ENCODE results near the gene CALML5. TPM values are rescaled to one million over a fixed set of nuclear protein-coding genes. Genes with fewer than 3 reads are reported as not detected.

The CALML5 gene
- total RNA-seq, 1 donor from 2014 or later: not detected

GRCh38 chr10:5534880-5535856 is 35.8 kb upstream of the CALML5 start:
- DNase-seq (ENCODE audit: missing footprints): no peak
- intact Hi-C loops (cut with DNase I): no loop called here
- ATAC-seq: peak; percentile 91

GRCh38 chr10:5534051-5534821 is 34.9 kb upstream of the CALML5 start:
- no peak for DNase-seq (ENCODE audit: missing footprints)
- ATAC-seq: no peak
- intact Hi-C loops (cut with DNase I): no loop called here

- intact Hi-C loops (cut with DNase I): no loop called here
- DNase-seq (ENCODE audit: missing footprints) (no peak), ATAC-seq (no peak)
Observed at GRCh38 chr10:5533098-5533731, 33.8 kb upstream of the CALML5 start.

- no peak for DNase-seq (ENCODE audit: missing footprints)
- intact Hi-C loops (cut with DNase I): no loop called here
- ATAC-seq: no peak
Observed at GRCh38 chr10:5532618-5533097, 33.3 kb upstream of the CALML5 start.

GRCh38 chr10:5532307-5532605 is 32.9 kb upstream of the CALML5 start:
- ATAC-seq: no peak
- intact Hi-C loops (cut with DNase I): no loop called here

GRCh38 chr10:5531558-5532306 is 32.4 kb upstream of the CALML5 start:
- intact Hi-C loops (cut with DNase I): no loop called here
- ATAC-seq (peak; percentile 23), DNase-seq (ENCODE audit: missing footprints) (no peak)

More at GRCh38 chr10:5532307-5532605, 32.9 kb upstream of the CALML5 start:
- DNase-seq (ENCODE audit: missing footprints): no peak

- intact Hi-C loops (cut with DNase I): no loop called here
- no peak for DNase-seq (ENCODE audit: missing footprints)
- no peak for ATAC-seq
Observed at GRCh38 chr10:5530846-5531557, 31.6 kb upstream of the CALML5 start.

GRCh38 chr10:5530412-5530806 is 31.0 kb upstream of the CALML5 start:
- intact Hi-C loops (cut with DNase I): no loop called here
- no peak for ATAC-seq
- no peak for DNase-seq (ENCODE audit: missing footprints)

- ATAC-seq (no peak), DNase-seq (ENCODE audit: missing footprints) (no peak)
- intact Hi-C loops (cut with DNase I): no loop called here
Observed at GRCh38 chr10:5529702-5530411, 30.5 kb upstream of the CALML5 start.

GRCh38 chr10:5528989-5529701 is 29.8 kb upstream of the CALML5 start:
- ATAC-seq: no peak
- intact Hi-C loops (cut with DNase I): no loop called here
- DNase-seq (ENCODE audit: missing footprints): no peak

GRCh38 chr10:5527332-5528200 is 28.2 kb upstream of the CALML5 start:
- intact Hi-C loops (cut with DNase I): no loop called here
- DNase-seq (ENCODE audit: missing footprints) (no peak), ATAC-seq (no peak)

GRCh38 chr10:5526691-5527331 is 27.4 kb upstream of the CALML5 start:
- no peak for ATAC-seq
- intact Hi-C loops (cut with DNase I): no loop called here
- no peak for DNase-seq (ENCODE audit: missing footprints)

GRCh38 chr10:5525561-5526341 is 26.4 kb upstream of the CALML5 start:
- no peak for DNase-seq (ENCODE audit: missing footprints)
- ATAC-seq: no peak
- intact Hi-C loops (cut with DNase I): no loop called here

GRCh38 chr10:5524641-5525560 is 25.5 kb upstream of the CALML5 start, which contains the start of gene CALML3:
CALML3 (plus strand) TSS chr10:5524961; CDS start chr10:5525086, 125 bp downstream.
- DNase-seq (ENCODE audit: missing footprints) (no peak), ATAC-seq (no peak)
- intact Hi-C loops (cut with DNase I): no loop called here

All from Right ventricle myocardium inferior (tissue), 1 donor.